PFSK-1 (cell line): Measurements from ENCODE around the gene TNFRSF4.

Experiments
- FOXP2 ChIP-seq: optimal IDR thresholded peaks from 2 replicates; pipeline ENCODE3; 2011; ENCODE audit warnings: borderline replicate concordance, control low read depth, inconsistent platforms; ENCODE audit not compliant: insufficient read depth; ENCODE audit errors: extremely low read length, extremely low read depth
- POLR2AphosphoS5 ChIP-seq: IDR thresholded peaks from 2 replicates; pipeline ENCODE4 v1.6.1; 2012; ENCODE audit warnings: low read depth, mild to moderate bottlenecking, control low read depth, low read length, moderate library complexity
- SIN3A ChIP-seq: IDR thresholded peaks from 2 replicates; pipeline ENCODE4 v1.6.1; 2012; ENCODE audit warnings: mild to moderate bottlenecking, low read length, moderate library complexity, borderline replicate concordance; ENCODE audit not compliant: insufficient read depth
- TAF1 ChIP-seq: IDR thresholded peaks from 2 replicates; pipeline ENCODE4 v1.6.1; 2012; ENCODE audit warnings: low read length, control low read depth, borderline replicate concordance; ENCODE audit not compliant: insufficient read depth

GRCh38 chr1:1260843-1261560 lies 47.0 kb upstream of the TNFRSF4 start:
- TF ChIP-seq TAF1 (no peak), POLR2AphosphoS5 (no peak), FOXP2 (no peak), SIN3A (no peak)
